Amniotic epithelial cell (primary cell): Measurements from ENCODE around the gene CEP112.

Experiments
- DNase-seq: peaks from one replicate; pipeline ENCODE4 v3.0.0-alpha.2; 2010; ENCODE audit warnings: low read depth

CEP112 gene

DNA sequence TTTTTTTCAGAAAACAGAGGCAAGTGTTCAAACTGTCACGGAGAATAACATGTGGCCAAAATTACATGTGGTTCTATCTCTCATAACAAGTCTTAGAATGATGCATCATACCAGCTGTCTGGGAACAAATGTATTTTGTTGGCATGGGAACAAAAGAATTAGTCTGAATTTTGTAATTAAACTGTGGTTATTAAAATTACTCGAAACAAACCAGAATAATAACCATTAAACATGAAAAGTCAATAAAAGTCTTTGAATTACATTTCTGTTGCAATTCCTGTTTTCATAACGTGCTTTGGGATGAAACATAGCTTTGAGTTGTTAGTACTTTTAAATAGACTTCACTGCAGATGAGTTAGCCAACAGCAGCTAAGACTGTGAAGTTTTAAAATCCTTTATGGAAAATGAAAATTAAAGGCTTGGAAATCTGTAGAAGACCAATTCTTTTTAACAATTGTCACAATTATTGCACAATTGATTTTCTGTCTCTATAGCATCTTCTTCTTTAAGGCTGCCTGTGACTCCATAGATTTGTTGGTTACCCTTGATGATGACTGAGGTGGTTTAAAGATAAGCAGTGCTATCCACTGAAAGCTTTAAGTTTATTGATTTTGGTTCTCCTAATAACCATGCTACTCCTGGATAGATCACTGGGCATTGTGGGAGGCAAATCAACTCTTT is 512.6 kb downstream of the CEP112 start:
- peak; percentile 24 for DNase-seq

- DNase-seq, result peak; percentile 25
Measured at GRCh38 chr17:65678546-65678945, 513.4 kb downstream of the CEP112 start.

GRCh38 chr17:65677932-65678331 is 514.0 kb downstream of the CEP112 start:
- peak; percentile 31 for DNase-seq

DNA sequence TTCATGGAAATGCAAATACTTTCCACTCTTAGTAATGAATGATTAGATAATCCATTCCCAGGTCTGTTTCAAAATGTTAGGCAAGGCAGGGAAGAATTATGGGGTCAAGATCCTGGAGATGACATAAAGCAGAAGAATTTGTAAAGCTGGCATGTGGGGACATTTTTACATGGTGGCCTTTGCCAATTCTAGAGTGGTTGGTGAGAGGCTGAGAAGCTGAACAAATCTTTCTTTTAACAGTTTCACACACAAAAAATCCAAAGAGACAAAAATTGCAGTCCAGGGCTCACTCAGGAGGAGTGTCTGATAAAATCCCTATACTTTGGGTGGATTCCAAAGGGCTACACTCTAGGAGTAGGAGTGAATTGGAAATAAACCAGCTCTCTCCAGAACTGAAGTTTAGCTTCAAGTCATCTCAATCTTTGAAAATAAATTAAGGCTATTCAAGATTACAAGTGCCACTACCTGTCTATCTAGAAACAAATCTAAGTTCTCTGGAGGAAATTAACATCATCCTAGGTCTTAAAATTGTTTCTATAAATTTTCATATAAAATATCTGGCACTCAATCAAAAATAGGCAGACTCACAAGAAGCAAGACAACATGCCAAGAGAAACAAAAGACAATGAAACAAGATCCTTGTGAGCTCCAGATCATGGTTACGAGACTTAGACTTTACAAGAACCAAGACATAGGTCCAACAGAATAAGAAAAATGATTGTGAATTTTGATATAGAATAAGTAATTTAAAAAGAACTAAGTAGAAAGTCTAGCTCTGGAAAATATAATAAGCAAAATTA is 517.5 kb downstream of the CEP112 start:
- DNase-seq, result no peak

GRCh38 chr17:65670667-65671371 is 521.1 kb downstream of the CEP112 start:
- no peak for DNase-seq

DNA sequence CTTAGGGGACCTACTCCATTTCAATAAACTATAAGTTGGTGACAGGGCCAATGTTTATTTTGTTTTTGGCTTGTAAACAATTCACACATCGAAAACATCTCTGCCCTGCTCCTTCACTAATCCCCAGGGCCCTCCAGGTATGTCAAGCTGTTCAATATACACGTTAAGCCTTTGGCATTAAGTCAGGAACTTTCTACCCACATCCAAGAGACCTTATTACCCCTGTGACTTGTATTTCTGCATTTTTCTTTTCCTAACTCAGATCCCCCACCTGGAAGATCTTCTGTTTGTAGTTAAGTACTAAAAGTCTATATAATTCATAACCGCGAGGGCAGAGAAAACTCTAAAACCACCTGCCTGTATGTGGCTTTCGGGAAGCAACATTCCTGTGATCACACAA is 523.7 kb downstream of the CEP112 start:
- DNase-seq, result no peak

DNA sequence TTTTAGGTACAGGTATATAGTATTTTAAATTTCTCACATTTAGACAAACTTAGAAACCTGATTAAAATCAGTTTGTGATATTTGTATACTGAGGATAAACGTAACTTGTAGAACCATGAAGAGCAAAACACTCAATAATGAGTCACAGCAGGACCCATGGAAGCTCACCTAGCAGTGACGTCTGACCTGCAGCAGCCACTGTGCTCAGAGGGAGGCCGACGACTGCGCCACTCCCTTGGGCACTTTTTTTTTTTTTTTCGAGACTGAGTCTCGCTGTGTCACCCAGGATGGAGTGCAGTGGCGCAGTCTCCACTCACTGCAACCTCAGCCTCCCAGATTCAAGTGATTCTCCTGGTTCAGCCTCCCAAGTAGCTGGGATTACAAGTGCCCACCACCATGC is 524.3 kb downstream of the CEP112 start:
- DNase-seq, result no peak

GRCh38 chr17:65666876-65667321 is 525.0 kb downstream of the CEP112 start:
- DNase-seq, result no peak

- DNase-seq, result no peak
Measured at GRCh38 chr17:65665966-65666365, 526.0 kb downstream of the CEP112 start.

- DNase-seq, result no peak
Measured at GRCh38 chr17:65664696-65665095, 527.2 kb downstream of the CEP112 start.

- DNase-seq, result no peak
Measured at GRCh38 chr17:65664266-65664665, 527.7 kb downstream of the CEP112 start.

DNA sequence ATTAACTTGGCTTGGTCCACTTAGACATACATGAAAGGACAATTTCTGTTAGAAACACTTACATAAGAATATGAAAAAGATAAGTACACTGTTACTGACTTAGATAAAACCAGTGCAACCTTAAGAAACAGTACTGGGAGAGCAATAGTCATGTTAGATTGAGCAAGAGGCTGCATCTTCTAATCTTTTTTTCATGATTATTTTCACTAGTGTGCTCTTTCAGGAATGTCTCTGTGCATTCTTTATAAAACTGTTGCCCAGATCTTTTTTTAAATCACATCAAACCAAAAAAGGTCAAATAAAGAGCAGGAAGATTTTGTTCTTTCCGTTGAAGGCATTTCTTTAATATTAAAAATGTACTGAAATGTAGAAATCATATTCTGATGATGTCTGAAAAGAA is 529.7 kb downstream of the CEP112 start:
- DNase-seq, result peak; percentile 93

DNA sequence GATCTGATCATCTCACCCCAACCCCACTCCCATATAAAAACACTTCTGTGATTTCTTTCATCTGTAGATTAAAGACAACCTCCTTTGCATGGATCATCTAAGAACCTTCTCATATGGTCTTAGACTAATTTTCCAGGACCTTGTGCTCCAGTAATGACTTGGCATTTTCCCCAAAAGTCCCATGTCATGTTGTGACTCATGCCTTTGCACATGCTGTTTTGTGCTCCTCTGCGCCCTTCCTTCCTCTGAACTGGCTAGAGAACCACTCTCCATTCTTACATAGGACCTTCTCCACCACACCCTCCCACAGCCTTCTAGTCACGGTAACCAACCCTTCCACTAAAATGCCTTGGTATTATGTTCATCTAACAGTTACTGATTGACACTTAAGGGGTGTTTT is 531.0 kb downstream of the CEP112 start:
- DNase-seq, result peak; percentile 32

- DNase-seq, result no peak
Measured at GRCh38 chr17:65660078-65660477, 531.9 kb downstream of the CEP112 start.

GRCh38 chr17:65659512-65659911 is 532.4 kb downstream of the CEP112 start:
- DNase-seq, result no peak

- no peak for DNase-seq
Measured at GRCh38 chr17:65657251-65657828, 534.6 kb downstream of the CEP112 start.

GRCh38 chr17:65656390-65657250 is 535.3 kb downstream of the CEP112 start:
- DNase-seq, result peak; percentile 84

DNA sequence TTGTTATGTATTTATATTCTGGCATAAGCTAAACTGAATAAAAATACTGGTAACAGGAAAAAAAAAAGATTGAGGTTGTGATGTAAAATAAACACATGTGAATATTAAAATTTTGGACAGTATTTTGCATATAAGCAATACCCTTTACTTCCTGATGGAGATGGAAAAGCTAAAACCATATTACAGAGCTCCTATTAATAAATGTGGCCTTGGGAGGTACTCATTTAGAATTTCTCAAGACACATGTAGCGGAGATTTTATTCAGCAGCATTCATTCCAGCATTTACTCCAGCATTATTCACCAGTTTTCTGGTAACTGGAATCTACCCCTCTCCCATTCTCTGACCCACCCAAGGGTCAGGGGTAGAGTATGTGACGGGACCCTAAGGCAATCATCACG is 536.2 kb downstream of the CEP112 start:
- DNase-seq, result no peak

GRCh38 chr17:65644545-65644944 is 547.4 kb downstream of the CEP112 start:
- DNase-seq, result no peak

DNA sequence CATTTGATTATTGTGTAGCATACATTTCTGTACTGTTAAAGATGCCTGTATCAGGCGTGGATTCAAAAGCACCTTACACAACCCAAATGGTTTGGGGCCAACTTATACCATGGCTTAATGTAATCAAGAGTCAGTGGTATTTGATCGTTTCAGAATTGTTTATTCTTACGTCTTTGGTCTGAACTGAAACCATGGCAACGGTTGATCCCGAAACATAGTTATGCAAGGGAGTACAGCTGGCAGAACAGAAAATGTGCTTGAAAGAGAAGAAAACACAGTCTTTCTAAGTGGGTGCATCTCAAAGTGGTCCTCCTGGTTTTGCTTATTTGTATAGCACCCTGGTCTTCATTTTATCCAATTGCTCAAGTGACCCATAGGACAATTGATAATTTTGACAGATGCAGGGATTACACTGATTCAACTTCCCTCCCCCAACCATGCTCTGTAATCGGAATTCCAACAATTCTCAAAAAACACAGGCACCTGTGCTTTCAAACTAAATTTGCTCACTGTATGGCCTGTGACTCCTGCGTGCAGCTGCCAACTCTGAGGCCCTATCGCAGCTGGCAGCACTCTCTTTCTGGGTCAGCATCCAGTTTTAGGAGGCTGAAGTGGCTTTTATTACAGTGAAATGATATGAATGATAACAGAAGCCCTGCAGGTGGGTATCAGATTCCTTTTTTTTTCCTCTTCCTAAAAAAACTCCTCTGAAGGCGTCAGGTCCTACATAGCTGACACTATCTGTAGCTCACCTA is 553.5 kb downstream of the CEP112 start:
- peak; percentile 72 for DNase-seq

- DNase-seq, result no peak
Measured at GRCh38 chr17:65637786-65638185, 554.1 kb downstream of the CEP112 start.
